Measurements from ENCODE around the gene KLF2. TPM values are rescaled to one million over a fixed set of nuclear protein-coding genes. Genes with fewer than 3 reads are reported as not detected.

KLF2 gene
- total RNA-seq, 1 experiment from 2014 or later, result 1.9 TPM

DNA sequence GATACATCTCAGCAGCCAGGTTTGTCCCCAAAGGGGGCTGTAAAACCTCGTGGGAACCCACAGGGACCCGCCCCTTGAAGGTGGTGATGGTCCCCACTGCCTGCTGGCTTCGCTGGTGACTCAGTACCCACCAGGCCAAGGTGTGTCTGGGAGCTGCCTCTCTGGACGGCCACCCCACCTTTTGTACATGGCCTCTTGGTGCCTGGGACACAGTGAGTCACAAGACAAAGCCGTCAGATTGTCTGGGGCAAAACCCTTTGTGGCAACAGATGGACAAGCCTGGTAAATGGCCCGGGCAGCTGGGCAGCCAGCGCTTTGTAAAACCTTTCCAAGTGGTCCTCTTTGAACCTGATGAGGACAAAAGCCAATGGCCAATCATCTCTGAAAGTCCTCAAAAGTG, 27.9 kb upstream of the KLF2 start:
- no TSS peak for BruUV-seq (replicated peaks)
- POLR2A ChIA-PET (ENCODE audit: low non-redundant PET), result no interaction called here

DNA sequence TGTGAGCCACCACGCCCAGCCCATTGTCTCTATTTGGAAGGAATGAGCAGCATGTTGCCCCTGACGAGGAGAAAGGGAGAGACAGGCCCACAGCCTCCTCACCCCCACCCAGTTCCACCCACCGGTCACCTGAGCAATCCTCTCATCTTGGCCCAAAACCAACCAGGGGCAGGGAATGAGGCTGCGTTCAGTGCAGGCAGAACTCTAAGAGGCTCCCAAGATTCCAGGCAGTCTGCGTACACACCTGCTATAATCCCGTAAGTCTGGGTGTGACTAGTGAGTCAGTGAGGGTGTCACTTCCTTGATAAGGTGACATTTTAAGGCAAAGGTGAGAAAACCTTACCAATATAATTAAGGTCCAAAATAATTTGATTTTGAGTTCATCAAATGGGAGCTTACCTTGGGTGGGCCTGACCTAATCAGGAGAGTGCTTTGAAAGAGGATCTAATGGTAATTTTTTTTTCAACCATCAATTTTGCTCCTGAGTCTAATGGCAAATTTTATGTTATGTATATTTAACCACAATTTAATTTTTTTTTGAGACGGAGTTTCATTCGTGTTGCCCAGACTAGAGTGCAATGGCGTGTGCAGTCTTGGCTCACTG, 26.9 kb upstream of the KLF2 start:
- Histone ChIP-seq H3K27ac (ENCODE audit: low read depth, low read length, poor library complexity, severe bottlenecking) (no peak overlapping the region), H3K36me3 (ENCODE audit: insufficient read depth, low read length, poor library complexity, severe bottlenecking) (no peaks in the 10 kb centered on the region), H3K27me3 (replicated peaks; ENCODE audit: insufficient read depth, low read depth, low read length, poor library complexity) (no peaks in the 10 kb centered on the region), H3K9me3 (ENCODE audit: low read depth, low read length, poor library complexity, severe bottlenecking) (no peaks in the 10 kb centered on the region), H3K4me3 (ENCODE audit: low read depth, low read length, poor library complexity, severe bottlenecking) (no peak overlapping the region), H3K4me1 (ENCODE audit: insufficient read depth, low read length, poor library complexity, severe bottlenecking) (no peaks in the 10 kb centered on the region)
- intact Hi-C loops (cut with micrococcal nuclease; ENCODE audit: unreplicated experiment), result no loop called here
- no TSS peak for BruUV-seq (replicated peaks)
- ChIA-PET POLR2A (ENCODE audit: low non-redundant PET) (no interaction called here), CTCF (no interaction called here)
- no peak for TF ChIP-seq EZH2 (IDR thresholded peaks at IDR 0.05; ENCODE audit: borderline replicate concordance, low read depth, low read length, poor library complexity, severe bottlenecking)
- no peak for TF ChIP-seq CTCF (conservative IDR thresholded peaks at IDR 0.05; ENCODE audit: low read depth, low read length)
- no peak for DNase-seq (ENCODE audit: low spot score)

More for the DNA sequence above, 27.9 kb upstream of the KLF2 start:
- H3K4me3 ChIP-seq (ENCODE audit: low read depth, low read length, poor library complexity, severe bottlenecking), result no peak overlapping the region
- H3K9me3 ChIP-seq (ENCODE audit: low read depth, low read length, poor library complexity, severe bottlenecking), result no peaks in the 10 kb centered on the region
- CTCF ChIA-PET, result no interaction called here
- no peaks in the 10 kb centered on the region for H3K4me1 ChIP-seq (ENCODE audit: insufficient read depth, low read length, poor library complexity, severe bottlenecking)
- intact Hi-C loops (cut with micrococcal nuclease; ENCODE audit: unreplicated experiment), result no loop called here
- H3K27ac ChIP-seq (ENCODE audit: low read depth, low read length, poor library complexity, severe bottlenecking), result no peak overlapping the region
- DNase-seq (ENCODE audit: low spot score), result no peak
- no peak for TF ChIP-seq CTCF (conservative IDR thresholded peaks at IDR 0.05; ENCODE audit: low read depth, low read length)
- no peak for TF ChIP-seq EZH2 (IDR thresholded peaks at IDR 0.05; ENCODE audit: borderline replicate concordance, low read depth, low read length, poor library complexity, severe bottlenecking)
- H3K27me3 ChIP-seq (replicated peaks; ENCODE audit: insufficient read depth, low read depth, low read length, poor library complexity), result no peaks in the 10 kb centered on the region
- no peaks in the 10 kb centered on the region for H3K36me3 ChIP-seq (ENCODE audit: insufficient read depth, low read length, poor library complexity, severe bottlenecking)

GRCh38 chr19:16298334-16298733, 26.3 kb upstream of the KLF2 start:
- no peaks in the 10 kb centered on the region for H3K4me1 ChIP-seq (ENCODE audit: insufficient read depth, low read length, poor library complexity, severe bottlenecking)
- POLR2A ChIA-PET (ENCODE audit: low non-redundant PET), result no interaction called here
- CTCF ChIA-PET, result no interaction called here
- no peak for DNase-seq (ENCODE audit: low spot score)
- TF ChIP-seq EZH2 (IDR thresholded peaks at IDR 0.05; ENCODE audit: borderline replicate concordance, low read depth, low read length, poor library complexity, severe bottlenecking) (no peak), CTCF (conservative IDR thresholded peaks at IDR 0.05; ENCODE audit: low read depth, low read length) (no peak)
- no peak overlapping the region for H3K4me3 ChIP-seq (ENCODE audit: low read depth, low read length, poor library complexity, severe bottlenecking)
- H3K36me3 ChIP-seq (ENCODE audit: insufficient read depth, low read length, poor library complexity, severe bottlenecking), result no peaks in the 10 kb centered on the region
- intact Hi-C loops (cut with micrococcal nuclease; ENCODE audit: unreplicated experiment), result no loop called here
- no peaks in the 10 kb centered on the region for H3K27me3 ChIP-seq (replicated peaks; ENCODE audit: insufficient read depth, low read depth, low read length, poor library complexity)
- no peaks in the 10 kb centered on the region for H3K9me3 ChIP-seq (ENCODE audit: low read depth, low read length, poor library complexity, severe bottlenecking)
- BruUV-seq (replicated peaks), result no TSS peak
- no peak overlapping the region for H3K27ac ChIP-seq (ENCODE audit: low read depth, low read length, poor library complexity, severe bottlenecking)

Measured in A673 (cell line).